Measurements from ENCODE around the gene TUBB4A.

The TUBB4A gene

GRCh38 chr19:6472713-6473112 lies 29.4 kb downstream of the TUBB4A start:
- no peak for DNase-seq (ENCODE audit: extremely low read depth in 1 of 2, low read depth in 1 of 2)

GRCh38 chr19:6471076-6471475 lies 31.0 kb downstream of the TUBB4A start:
- DNase-seq (ENCODE audit: extremely low read depth in 1 of 2, low read depth in 1 of 2): no peak

DNA sequence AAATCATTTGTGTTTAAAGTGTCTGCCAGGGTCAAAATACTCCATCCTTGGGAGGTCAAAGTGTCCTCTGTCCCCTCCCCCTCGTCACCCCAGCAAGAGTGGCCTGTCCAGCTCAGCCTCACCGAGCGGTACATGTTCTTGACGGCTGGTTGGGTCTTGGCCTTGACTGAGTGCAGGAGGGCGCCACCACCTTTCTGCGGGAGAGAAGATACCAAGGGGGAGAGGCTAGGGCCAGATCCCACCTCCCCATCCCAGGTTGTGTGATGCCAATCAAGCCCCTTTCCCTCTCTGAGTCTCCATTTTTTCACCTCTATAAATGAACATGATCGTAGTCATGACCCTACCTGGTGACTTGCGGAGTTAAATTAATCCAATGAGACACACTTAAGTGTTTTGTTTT lies 31.9 kb downstream of the TUBB4A start:
- no peak for DNase-seq (ENCODE audit: extremely low read depth in 1 of 2, low read depth in 1 of 2)

DNA sequence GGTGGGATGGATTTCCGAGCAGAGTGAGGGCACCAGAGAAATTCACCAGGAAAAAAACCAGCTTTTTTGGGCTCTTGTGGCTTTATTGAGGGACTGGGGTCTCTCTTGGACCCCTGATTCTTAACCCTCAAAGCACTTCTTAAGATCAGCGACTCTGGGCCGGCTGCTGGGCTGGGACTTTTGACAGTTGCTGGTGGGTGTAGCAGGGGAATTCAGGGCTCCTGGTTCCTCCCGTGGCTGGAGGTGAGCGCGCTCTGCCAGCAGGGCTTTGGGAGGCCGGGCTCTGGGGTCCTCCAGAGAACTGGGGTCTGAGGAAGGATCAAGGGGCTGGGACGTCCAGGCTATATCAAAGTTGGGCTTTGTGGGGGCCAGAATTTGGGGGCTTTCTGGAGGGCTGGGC lies 34.7 kb downstream of the TUBB4A start:
- no peak for DNase-seq (ENCODE audit: extremely low read depth in 1 of 2, low read depth in 1 of 2)

- DNase-seq (ENCODE audit: extremely low read depth in 1 of 2, low read depth in 1 of 2): no peak
Observed at GRCh38 chr19:6466526-6467248, 35.4 kb downstream of the TUBB4A start.

DNA sequence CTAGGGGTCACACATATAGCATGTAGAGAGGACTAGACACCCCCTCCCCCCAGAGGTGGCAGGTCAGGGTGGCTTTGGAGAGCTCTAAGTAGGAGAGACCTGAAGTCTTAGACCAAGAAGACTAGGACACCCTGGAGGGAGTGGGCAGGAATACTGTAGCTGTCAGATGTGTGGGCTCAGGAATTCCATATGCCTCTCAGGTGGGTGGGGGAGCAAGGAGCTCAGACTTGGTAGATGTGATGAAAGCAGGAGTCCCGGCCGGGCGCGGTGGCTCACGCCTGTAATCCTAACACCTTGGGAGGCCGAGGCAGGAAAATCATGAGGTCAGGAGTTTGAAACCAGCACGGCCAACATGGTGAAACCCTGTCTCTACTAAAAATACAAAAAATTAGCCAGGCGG lies 36.4 kb downstream of the TUBB4A start:
- no peak for DNase-seq (ENCODE audit: extremely low read depth in 1 of 2, low read depth in 1 of 2)

DNA sequence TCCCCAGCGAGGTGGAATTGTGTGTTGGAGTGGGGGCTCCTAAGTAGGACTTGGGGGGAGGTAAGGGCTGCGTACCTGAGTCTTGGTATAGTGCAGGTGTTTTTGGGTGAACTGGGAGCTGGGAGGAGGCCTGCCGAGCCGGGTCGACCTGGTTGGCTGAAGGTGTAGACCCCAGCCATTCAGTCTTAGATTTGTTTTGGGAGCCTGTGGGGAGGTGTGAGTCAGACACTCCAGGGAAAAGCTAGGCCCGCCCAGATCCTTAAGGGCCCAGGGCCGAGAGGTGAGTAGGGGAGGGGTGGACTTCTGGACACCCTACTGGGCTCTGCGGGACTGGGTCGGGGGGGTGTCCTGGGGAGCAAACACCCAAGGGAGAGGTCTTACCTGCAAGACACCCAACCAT lies 37.1 kb downstream of the TUBB4A start:
- no peak for DNase-seq (ENCODE audit: extremely low read depth in 1 of 2, low read depth in 1 of 2)

DNA sequence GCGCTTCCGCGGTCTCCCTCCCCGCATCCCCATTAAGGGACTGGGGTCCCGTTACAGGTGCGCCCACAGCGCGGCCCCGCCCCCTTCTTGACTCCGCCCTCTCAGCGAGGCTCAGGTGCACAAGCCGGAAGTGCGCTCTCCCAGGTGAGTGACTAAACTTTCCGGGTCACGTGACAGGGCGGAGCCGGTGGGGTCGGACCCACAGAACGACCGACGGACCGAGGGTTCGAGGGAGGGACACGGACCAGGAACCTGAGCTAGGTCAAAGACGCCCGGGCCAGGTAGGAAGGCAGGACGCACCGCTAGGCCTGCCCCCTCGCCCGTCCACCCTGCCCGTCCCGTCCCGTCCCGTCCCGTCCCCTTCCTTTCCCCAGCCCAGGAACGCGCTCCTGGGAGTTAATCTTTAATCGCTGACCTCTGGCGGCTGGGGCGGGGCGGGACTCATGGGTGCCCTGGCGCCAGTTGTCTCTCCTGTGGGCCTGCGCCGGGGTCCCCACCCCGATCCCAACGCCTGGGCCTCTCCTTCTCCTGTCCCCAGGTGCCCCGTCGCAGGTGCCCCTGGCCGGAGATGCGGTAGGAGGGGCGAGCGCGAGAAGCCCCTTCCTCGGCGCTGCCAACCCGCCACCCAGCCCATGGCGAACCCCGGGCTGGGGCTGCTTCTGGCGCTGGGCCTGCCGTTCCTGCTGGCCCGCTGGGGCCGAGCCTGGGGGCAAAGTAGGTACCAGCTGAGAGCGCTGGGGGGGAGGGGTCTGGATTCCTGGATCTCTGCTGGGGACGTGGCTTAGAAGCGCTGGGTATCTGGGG lies 37.8 kb downstream of the TUBB4A start, which contains the start of gene CRB3:
Gene CRB3 (plus strand): TSS at position 202 of the 804 bp plus-strand sequence. CDS start 431 bp downstream, at position 633.
- peak in 1 of 2 donors; percentile 39 for DNase-seq (ENCODE audit: extremely low read depth in 1 of 2, low read depth in 1 of 2)

GRCh38 chr19:6460099-6460884 lies 41.8 kb downstream of the TUBB4A start:
- peak; percentile 92 to 94 for DNase-seq (ENCODE audit: extremely low read depth in 1 of 2, low read depth in 1 of 2)

- DNase-seq (ENCODE audit: extremely low read depth in 1 of 2, low read depth in 1 of 2): peak in 1 of 2 donors; percentile 30
Observed at GRCh38 chr19:6459262-6460098, 42.6 kb downstream of the TUBB4A start, which contains the start of gene SLC25A23. Gene SLC25A23 (minus strand): TSS chr19:6459792. CDS start chr19:6459628, 164 bp downstream.

DNA sequence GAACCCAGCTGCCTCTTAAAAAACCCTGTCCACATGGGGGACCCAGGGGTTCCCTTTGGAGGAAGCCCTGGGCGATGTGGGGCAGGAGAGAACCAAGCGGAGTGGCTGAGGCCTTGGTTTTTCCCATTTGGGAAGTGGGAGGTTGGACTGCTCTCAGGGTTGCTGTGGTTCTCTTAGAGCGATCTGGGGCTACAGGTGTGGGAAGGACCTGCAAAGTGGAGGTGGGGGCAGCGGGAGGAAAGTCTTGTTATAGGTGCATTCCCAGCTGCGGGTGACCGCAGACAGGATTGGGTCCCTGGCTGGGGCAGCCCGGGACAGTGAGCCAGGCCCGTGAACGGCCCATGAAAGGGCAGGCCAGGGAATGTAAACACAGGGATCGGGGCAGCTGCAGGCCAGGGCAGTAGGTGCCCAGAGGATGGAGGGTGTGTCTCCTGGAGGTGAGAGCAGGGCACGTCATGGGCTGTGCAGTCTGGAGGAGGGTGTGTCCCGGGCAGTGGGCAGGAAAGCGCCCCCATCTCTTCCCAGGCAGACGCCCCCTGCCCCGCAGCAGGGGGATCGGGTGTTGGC lies 43.3 kb downstream of the TUBB4A start:
- DNase-seq (ENCODE audit: extremely low read depth in 1 of 2, low read depth in 1 of 2): no peak

DNA sequence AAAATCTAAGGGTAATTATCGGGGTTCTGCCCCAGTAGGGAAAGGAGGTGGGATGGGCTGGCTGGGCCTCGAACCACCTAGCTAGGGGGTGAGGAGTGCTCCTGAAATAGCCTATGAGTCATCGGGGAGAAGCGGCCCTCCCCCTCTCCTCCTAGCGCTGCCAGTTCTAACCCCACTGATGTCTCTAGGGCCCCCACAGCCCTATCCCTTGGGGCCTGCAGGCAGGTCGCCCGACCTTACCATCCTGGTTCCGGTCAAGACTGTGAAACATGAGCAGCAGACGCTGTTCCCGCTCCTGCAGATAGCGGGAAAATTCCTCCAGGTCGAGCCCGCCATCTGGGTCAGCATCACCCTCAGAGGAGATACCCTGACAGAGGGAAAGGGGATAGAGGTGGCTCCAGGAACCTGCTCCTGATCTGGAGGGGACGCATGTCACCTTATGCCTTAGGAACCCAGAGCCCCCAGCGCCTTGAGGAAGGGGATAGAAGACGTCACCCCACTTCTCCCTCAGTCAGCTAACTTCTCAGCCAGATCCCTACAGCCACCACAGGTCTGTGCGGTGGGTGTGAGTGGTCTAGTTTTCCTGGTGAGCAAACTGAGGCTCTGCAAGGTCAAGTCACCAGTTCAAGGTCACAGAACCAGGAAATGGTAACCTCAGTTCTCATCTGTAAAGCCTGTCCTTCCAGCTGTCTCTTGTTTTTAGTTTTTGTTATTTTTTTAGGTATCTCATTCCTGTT lies 44.0 kb downstream of the TUBB4A start:
- DNase-seq (ENCODE audit: extremely low read depth in 1 of 2, low read depth in 1 of 2): no peak

- DNase-seq (ENCODE audit: extremely low read depth in 1 of 2, low read depth in 1 of 2): no peak
Observed at GRCh38 chr19:6455924-6456323, 46.2 kb downstream of the TUBB4A start.

DNA sequence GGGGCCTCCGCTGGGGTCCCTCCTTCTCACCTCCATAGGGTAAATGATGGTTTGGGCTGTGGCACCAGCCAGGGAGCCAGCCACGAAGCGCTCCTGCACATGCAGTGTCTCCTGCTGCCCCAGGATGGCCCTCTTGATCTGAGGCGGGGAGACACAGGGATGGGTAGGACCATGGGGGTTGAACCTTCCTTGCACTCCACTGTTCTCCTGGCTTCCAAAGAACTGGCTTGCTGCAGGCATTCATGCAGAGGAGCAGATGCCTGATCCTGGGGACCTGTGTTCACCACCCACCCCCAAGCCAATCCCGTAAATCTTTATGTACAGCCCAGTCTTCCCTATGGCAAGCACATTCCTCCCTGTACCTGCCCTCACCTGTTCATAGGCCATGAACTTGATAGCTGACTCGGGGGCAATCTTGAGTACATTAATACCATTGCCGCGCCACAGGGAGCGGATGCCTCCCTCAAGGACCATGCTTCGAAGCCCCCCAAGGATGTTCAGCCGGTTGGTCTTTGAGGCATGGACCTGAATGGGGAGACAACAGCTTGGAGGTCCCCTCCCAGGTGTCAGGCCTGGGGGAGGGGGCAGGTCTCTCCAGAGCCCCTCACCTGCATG lies 48.1 kb downstream of the TUBB4A start:
- no peak for DNase-seq (ENCODE audit: extremely low read depth in 1 of 2, low read depth in 1 of 2)

DNA sequence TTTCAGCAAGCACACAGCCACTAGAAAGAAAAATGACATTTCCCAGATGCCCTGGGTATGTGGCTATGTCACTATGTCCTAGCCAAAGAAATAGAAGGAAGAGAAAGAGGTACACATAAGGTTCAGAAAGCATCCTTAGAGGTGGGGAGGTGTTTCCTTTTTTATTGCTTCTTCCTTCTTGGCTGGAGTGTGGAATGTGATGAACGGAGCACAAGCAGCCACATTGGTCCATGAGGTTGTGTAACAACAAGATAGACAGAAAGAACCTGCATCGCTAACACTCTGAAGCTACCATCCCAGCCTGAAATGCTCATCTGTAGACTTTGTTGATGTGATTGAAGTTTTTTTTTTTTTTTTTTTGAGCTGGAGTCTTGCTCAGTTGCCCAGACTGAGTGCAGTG lies 49.2 kb downstream of the TUBB4A start:
- no peak for DNase-seq (ENCODE audit: extremely low read depth in 1 of 2, low read depth in 1 of 2)

GRCh38 chr19:6452223-6452614 lies 49.9 kb downstream of the TUBB4A start:
- DNase-seq (ENCODE audit: extremely low read depth in 1 of 2, low read depth in 1 of 2): no peak

GRCh38 chr19:6451583-6452222 lies 50.4 kb downstream of the TUBB4A start:
- DNase-seq (ENCODE audit: extremely low read depth in 1 of 2, low read depth in 1 of 2): no peak

GRCh38 chr19:6450166-6450565 lies 51.9 kb downstream of the TUBB4A start:
- no peak for DNase-seq (ENCODE audit: extremely low read depth in 1 of 2, low read depth in 1 of 2)

Measured in activated CD8-positive, alpha-beta memory T cell treated with anti-CD3 and anti-CD28 coated beads for 1 hour (primary cell).